ENCODE measurements around the gene GPRC5D. TPM values are rescaled to one million over a fixed set of nuclear protein-coding genes. Genes with fewer than 3 reads are reported as not detected.

GPRC5D gene
- total RNA-seq, 1 experiment from 2014 or later, result 0.33 TPM

DNA sequence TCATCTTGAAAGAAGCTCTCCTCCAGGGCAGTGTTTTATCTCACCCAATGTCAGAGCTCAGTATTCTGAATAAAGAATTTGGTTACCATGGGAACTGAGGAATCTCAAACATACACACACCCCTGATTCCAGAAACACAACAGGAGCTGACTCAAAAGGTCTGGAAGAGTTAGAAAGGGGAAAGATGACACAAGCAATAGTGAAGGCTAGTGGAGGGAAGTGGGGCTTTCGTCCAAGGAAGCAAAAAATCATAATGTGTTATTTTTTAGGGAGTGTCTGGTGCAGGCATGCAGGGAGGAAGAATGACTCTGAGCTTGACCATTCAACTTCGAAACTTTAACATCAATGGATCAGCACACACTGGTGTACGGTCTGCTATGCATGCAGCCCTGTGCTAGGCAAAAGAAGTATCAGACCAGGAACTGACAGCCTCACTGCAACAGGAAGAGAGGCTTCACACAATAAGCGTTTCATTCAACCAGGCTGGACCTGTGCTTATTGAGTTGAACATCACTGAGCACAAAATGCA lies 27.8 kb upstream of the GPRC5D start:
- no peak overlapping the region for H3K27ac Mint-ChIP-seq
- no peak overlapping the region for H3K4me3 Mint-ChIP-seq
- H3K9me3 Mint-ChIP-seq, result no peaks in the 10 kb centered on the region
- no peak for ATAC-seq
- peaks cover 30% of the 10 kb centered on the region for H3K36me3 Mint-ChIP-seq
- CTCF ChIA-PET, result interaction anchor here (1.5 kb wide), 1 partner anchor 44 kb away, joined by 4 read pairs; no protein-coding TSS in a partner anchor
- peaks cover 7% of the 10 kb centered on the region for H3K4me1 Mint-ChIP-seq
- H3K27me3 Mint-ChIP-seq (ENCODE audit: low read depth), result no peaks in the 10 kb centered on the region
- TF ChIP-seq, protein P1, sequence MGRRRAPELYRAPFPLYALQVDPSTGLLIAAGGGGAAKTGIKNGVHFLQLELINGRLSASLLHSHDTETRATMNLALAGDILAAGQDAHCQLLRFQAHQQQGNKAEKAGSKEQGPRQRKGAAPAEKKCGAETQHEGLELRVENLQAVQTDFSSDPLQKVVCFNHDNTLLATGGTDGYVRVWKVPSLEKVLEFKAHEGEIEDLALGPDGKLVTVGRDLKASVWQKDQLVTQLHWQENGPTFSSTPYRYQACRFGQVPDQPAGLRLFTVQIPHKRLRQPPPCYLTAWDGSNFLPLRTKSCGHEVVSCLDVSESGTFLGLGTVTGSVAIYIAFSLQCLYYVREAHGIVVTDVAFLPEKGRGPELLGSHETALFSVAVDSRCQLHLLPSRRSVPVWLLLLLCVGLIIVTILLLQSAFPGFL (CRISPR knock-in tag; IDR thresholded peaks at IDR 0.05; ENCODE audit: borderline replicate concordance), result no peak
- POLR2A ChIA-PET, result no interaction called here
- DNase-seq (ENCODE audit: low spot score), result no peak

DNA sequence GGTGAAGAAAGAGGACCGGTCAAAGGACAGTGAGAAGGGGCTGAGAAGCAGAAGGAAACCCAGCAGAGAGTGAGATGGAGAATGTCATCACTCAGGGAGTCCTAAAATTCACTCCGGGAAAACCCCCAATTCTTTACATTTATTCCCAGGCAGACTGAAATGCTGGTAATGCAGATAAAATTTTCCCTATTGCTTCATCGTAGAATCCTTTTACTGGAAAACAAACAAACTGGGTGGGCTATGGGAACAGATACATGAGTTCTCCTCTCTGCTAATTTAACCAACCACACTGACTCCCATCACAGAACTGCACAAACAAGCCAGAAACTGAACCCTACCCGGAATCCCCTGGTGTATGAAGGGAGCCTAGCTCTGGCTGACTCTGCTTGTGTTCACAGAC lies 27.2 kb upstream of the GPRC5D start:
- POLR2A ChIA-PET, result no interaction called here
- Mint-ChIP-seq H3K27me3 (ENCODE audit: low read depth) (peaks cover 3% of the 10 kb centered on the region; the same call in 1 of the 2 replicates), H3K27ac (no peak overlapping the region), H3K4me1 (peaks cover 7% of the 10 kb centered on the region), H3K36me3 (peaks cover 32% of the 10 kb centered on the region), H3K9me3 (peaks cover 4% of the 10 kb centered on the region), H3K4me3 (no peak overlapping the region)
- TF ChIP-seq, protein P2, sequence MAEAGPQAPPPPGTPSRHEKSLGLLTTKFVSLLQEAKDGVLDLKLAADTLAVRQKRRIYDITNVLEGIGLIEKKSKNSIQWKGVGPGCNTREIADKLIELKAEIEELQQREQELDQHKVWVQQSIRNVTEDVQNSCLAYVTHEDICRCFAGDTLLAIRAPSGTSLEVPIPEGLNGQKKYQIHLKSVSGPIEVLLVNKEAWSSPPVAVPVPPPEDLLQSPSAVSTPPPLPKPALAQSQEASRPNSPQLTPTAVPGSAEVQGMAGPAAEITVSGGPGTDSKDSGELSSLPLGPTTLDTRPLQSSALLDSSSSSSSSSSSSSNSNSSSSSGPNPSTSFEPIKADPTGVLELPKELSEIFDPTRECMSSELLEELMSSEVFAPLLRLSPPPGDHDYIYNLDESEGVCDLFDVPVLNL (CRISPR knock-in tag; IDR thresholded peaks at IDR 0.05; ENCODE audit: borderline replicate concordance, low read depth), result no peak
- TF ChIP-seq, protein P3, sequence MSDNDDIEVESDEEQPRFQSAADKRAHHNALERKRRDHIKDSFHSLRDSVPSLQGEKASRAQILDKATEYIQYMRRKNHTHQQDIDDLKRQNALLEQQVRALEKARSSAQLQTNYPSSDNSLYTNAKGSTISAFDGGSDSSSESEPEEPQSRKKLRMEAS (CRISPR knock-in tag; IDR thresholded peaks at IDR 0.05), result no peak
- TF ChIP-seq, protein P4, sequence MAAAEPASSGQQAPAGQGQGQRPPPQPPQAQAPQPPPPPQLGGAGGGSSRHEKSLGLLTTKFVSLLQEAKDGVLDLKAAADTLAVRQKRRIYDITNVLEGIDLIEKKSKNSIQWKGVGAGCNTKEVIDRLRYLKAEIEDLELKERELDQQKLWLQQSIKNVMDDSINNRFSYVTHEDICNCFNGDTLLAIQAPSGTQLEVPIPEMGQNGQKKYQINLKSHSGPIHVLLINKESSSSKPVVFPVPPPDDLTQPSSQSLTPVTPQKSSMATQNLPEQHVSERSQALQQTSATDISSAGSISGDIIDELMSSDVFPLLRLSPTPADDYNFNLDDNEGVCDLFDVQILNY (CRISPR knock-in tag; IDR thresholded peaks at IDR 0.05), result no peak
- TF ChIP-seq, protein P5, sequence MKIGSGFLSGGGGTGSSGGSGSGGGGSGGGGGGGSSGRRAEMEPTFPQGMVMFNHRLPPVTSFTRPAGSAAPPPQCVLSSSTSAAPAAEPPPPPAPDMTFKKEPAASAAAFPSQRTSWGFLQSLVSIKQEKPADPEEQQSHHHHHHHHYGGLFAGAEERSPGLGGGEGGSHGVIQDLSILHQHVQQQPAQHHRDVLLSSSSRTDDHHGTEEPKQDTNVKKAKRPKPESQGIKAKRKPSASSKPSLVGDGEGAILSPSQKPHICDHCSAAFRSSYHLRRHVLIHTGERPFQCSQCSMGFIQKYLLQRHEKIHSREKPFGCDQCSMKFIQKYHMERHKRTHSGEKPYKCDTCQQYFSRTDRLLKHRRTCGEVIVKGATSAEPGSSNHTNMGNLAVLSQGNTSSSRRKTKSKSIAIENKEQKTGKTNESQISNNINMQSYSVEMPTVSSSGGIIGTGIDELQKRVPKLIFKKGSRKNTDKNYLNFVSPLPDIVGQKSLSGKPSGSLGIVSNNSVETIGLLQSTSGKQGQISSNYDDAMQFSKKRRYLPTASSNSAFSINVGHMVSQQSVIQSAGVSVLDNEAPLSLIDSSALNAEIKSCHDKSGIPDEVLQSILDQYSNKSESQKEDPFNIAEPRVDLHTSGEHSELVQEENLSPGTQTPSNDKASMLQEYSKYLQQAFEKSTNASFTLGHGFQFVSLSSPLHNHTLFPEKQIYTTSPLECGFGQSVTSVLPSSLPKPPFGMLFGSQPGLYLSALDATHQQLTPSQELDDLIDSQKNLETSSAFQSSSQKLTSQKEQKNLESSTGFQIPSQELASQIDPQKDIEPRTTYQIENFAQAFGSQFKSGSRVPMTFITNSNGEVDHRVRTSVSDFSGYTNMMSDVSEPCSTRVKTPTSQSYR (CRISPR knock-in tag; IDR thresholded peaks at IDR 0.05), result no peak
- no peak for TF ChIP-seq FOXP1 (CRISPR knock-in tag; IDR thresholded peaks at IDR 0.05; ENCODE audit: borderline replicate concordance)
- TF ChIP-seq SMAD3 (CRISPR knock-in tag; IDR thresholded peaks at IDR 0.05; ENCODE audit: borderline replicate concordance), result no peak
- TF ChIP-seq, protein P6, sequence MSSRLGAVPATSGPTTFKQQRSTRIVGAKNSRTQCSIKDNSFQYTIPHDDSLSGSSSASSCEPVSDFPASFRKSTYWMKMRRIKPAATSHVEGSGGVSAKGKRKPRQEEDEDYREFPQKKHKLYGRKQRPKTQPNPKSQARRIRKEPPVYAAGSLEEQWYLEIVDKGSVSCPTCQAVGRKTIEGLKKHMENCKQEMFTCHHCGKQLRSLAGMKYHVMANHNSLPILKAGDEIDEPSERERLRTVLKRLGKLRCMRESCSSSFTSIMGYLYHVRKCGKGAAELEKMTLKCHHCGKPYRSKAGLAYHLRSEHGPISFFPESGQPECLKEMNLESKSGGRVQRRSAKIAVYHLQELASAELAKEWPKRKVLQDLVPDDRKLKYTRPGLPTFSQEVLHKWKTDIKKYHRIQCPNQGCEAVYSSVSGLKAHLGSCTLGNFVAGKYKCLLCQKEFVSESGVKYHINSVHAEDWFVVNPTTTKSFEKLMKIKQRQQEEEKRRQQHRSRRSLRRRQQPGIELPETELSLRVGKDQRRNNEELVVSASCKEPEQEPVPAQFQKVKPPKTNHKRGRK (CRISPR knock-in tag; IDR thresholded peaks at IDR 0.05; ENCODE audit: borderline replicate concordance), result no peak
- TF ChIP-seq, protein P7, sequence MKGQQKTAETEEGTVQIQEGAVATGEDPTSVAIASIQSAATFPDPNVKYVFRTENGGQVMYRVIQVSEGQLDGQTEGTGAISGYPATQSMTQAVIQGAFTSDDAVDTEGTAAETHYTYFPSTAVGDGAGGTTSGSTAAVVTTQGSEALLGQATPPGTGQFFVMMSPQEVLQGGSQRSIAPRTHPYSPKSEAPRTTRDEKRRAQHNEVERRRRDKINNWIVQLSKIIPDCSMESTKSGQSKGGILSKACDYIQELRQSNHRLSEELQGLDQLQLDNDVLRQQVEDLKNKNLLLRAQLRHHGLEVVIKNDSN (CRISPR knock-in tag; IDR thresholded peaks at IDR 0.05), result no peak
- TF ChIP-seq, protein P8, sequence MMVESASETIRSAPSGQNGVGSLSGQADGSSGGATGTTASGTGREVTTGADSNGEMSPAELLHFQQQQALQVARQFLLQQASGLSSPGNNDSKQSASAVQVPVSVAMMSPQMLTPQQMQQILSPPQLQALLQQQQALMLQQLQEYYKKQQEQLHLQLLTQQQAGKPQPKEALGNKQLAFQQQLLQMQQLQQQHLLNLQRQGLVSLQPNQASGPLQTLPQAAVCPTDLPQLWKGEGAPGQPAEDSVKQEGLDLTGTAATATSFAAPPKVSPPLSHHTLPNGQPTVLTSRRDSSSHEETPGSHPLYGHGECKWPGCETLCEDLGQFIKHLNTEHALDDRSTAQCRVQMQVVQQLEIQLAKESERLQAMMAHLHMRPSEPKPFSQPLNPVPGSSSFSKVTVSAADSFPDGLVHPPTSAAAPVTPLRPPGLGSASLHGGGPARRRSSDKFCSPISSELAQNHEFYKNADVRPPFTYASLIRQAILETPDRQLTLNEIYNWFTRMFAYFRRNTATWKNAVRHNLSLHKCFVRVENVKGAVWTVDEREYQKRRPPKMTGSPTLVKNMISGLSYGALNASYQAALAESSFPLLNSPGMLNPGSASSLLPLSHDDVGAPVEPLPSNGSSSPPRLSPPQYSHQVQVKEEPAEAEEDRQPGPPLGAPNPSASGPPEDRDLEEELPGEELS (CRISPR knock-in tag; IDR thresholded peaks at IDR 0.05), result no peak
- CTCF ChIA-PET, result interaction anchor here (1.2 to 1.5 kb wide), 2 partner anchors 45 to 63 kb away, joined by 3 to 4 read pairs; no protein-coding TSS in a partner anchor
- DNase-seq (ENCODE audit: low spot score), result no peak
- ATAC-seq, result no peak

Data from WTC11 (cell line).